ENCODE measurements around the gene TMPRSS6.

TMPRSS6 gene

GRCh38 chr22:37109242-37109917, at the start of gene TMPRSS6:
TMPRSS6 (minus strand) TSS chr22:37109713; CDS start chr22:37103417, 6,296 bp downstream.
- DNase-seq: no peak

GRCh38 chr22:37158963-37159290, 49.4 kb upstream of the TMPRSS6 start:
- DNase-seq: no peak

GRCh38 chr22:37157516-37158285, 48.2 kb upstream of the TMPRSS6 start:
- DNase-seq: no peak

- no peak for DNase-seq
These were observed 47.3 kb upstream of the TMPRSS6 start for GRCh38 chr22:37156686-37157435.

- DNase-seq: no peak
These were observed 46.5 kb upstream of the TMPRSS6 start for GRCh38 chr22:37155971-37156370.

- DNase-seq: no peak
These were observed 45.6 kb upstream of the TMPRSS6 start for GRCh38 chr22:37154925-37155712.

GRCh38 chr22:37153901-37154300, 44.4 kb upstream of the TMPRSS6 start:
- no peak for DNase-seq

- no peak for DNase-seq
These were observed 41.9 kb upstream of the TMPRSS6 start for GRCh38 chr22:37151401-37151800.

GRCh38 chr22:37150701-37151100, 41.2 kb upstream of the TMPRSS6 start:
- no peak for DNase-seq

- DNase-seq: no peak
These were observed 39.5 kb upstream of the TMPRSS6 start for GRCh38 chr22:37148742-37149665.

- no peak for DNase-seq
These were observed 38.6 kb upstream of the TMPRSS6 start for GRCh38 chr22:37148031-37148651.

GRCh38 chr22:37147186-37147990, 37.9 kb upstream of the TMPRSS6 start:
- no peak for DNase-seq

- no peak for DNase-seq
These were observed 37.1 kb upstream of the TMPRSS6 start for GRCh38 chr22:37146507-37147180.

- no peak for DNase-seq
These were observed 36.5 kb upstream of the TMPRSS6 start for GRCh38 chr22:37146051-37146385.

- no peak for DNase-seq
These were observed 35.9 kb upstream of the TMPRSS6 start for GRCh38 chr22:37145180-37146050.

- DNase-seq: no peak
These were observed 34.7 kb upstream of the TMPRSS6 start for GRCh38 chr22:37144180-37144554.

- no peak for DNase-seq
These were observed 32.5 kb upstream of the TMPRSS6 start for GRCh38 chr22:37141971-37142370.

GRCh38 chr22:37141476-37141875, 32.0 kb upstream of the TMPRSS6 start:
- no peak for DNase-seq

GRCh38 chr22:37140686-37141323, 31.3 kb upstream of the TMPRSS6 start:
- no peak for DNase-seq

All from GF-D8 (cell line).